ENCODE measurements around the gene NSD2.

The NSD2 gene

GRCh38 chr4:1964971-1965370 is 93.8 kb downstream of the NSD2 start:
- Histone ChIP-seq H3K4me1 (ENCODE audit: insufficient read depth, low read length) (no peaks in the 10 kb centered on the region), H3K27ac (ENCODE audit: low read length) (no peak overlapping the region), H4K20me1 (ENCODE audit: insufficient read depth, low read length) (peaks cover 39% of the 10 kb centered on the region), H3K27me3 (ENCODE audit: insufficient read depth, low read length, poor library complexity) (no peaks in the 10 kb centered on the region), H3K9me3 (ENCODE audit: insufficient read depth, low read length, severe bottlenecking) (no peaks in the 10 kb centered on the region), H3K4me2 (ENCODE audit: insufficient read depth, low read length) (no peak overlapping the region), H3K36me3 (ENCODE audit: insufficient read depth, low read length) (peaks cover 90% of the 10 kb centered on the region), H3K79me2 (ENCODE audit: insufficient read depth, low read length) (peaks cover 58% of the 10 kb centered on the region), H2AFZ (ENCODE audit: low read depth, low read length) (no peak overlapping the region), H3K4me3 (ENCODE audit: low read depth in 1 of 2, low read length in 2 of 2) (no peak overlapping the region), H3K9ac (ENCODE audit: low read depth, low read length) (no peak overlapping the region)
- DNase-seq (no peak), ATAC-seq (ENCODE audit: insufficient read depth, low read depth) (no peak)
- TF ChIP-seq EZH2 (IDR thresholded peaks at IDR 0.05; ENCODE audit: borderline replicate concordance, low read depth, low read length, severe bottlenecking) = no peak
- TF ChIP-seq CTCF (IDR thresholded peaks at IDR 0.05; ENCODE audit: borderline replicate concordance, extremely low read depth, low read length, poor library complexity, severe bottlenecking) = no peak

GRCh38 chr4:1967512-1968149 is 96.4 kb downstream of the NSD2 start:
- TF ChIP-seq CTCF (IDR thresholded peaks at IDR 0.05; ENCODE audit: borderline replicate concordance, extremely low read depth, low read length, poor library complexity, severe bottlenecking) (no peak), EZH2 (IDR thresholded peaks at IDR 0.05; ENCODE audit: borderline replicate concordance, low read depth, low read length, severe bottlenecking) (no peak)
- no peaks in the 10 kb centered on the region for H3K9me3 ChIP-seq (ENCODE audit: insufficient read depth, low read length, severe bottlenecking)
- H3K4me3 ChIP-seq (ENCODE audit: low read depth in 1 of 2, low read length in 2 of 2) = no peak overlapping the region
- no peak overlapping the region for H3K4me2 ChIP-seq (ENCODE audit: insufficient read depth, low read length)
- H3K9ac ChIP-seq (ENCODE audit: low read depth, low read length) = no peak overlapping the region
- H3K4me1 ChIP-seq (ENCODE audit: insufficient read depth, low read length) = no peaks in the 10 kb centered on the region
- no peak overlapping the region for H3K27ac ChIP-seq (ENCODE audit: low read length)
- DNase-seq (no peak), ATAC-seq (ENCODE audit: insufficient read depth, low read depth) (peak; percentile 56)
- peaks cover 53% of the 10 kb centered on the region for H3K79me2 ChIP-seq (ENCODE audit: insufficient read depth, low read length)
- no peak overlapping the region for H2AFZ ChIP-seq (ENCODE audit: low read depth, low read length)
- peaks cover 41% of the 10 kb centered on the region for H4K20me1 ChIP-seq (ENCODE audit: insufficient read depth, low read length)
- peaks cover 90% of the 10 kb centered on the region for H3K36me3 ChIP-seq (ENCODE audit: insufficient read depth, low read length)
- no peaks in the 10 kb centered on the region for H3K27me3 ChIP-seq (ENCODE audit: insufficient read depth, low read length, poor library complexity)

- ATAC-seq (ENCODE audit: insufficient read depth, low read depth) = no peak
- Histone ChIP-seq H3K27me3 (ENCODE audit: insufficient read depth, low read length, poor library complexity) (no peaks in the 10 kb centered on the region), H3K79me2 (ENCODE audit: insufficient read depth, low read length) (peaks cover 41% of the 10 kb centered on the region), H3K4me1 (ENCODE audit: insufficient read depth, low read length) (no peaks in the 10 kb centered on the region), H3K4me2 (ENCODE audit: insufficient read depth, low read length) (no peak overlapping the region), H3K9ac (ENCODE audit: low read depth, low read length) (no peak overlapping the region), H4K20me1 (ENCODE audit: insufficient read depth, low read length) (peaks cover 48% of the 10 kb centered on the region), H2AFZ (ENCODE audit: low read depth, low read length) (no peak overlapping the region), H3K9me3 (ENCODE audit: insufficient read depth, low read length, severe bottlenecking) (no peaks in the 10 kb centered on the region), H3K27ac (ENCODE audit: low read length) (no peak overlapping the region), H3K36me3 (ENCODE audit: insufficient read depth, low read length) (peaks cover 90% of the 10 kb centered on the region), H3K4me3 (ENCODE audit: low read depth in 1 of 2, low read length in 2 of 2) (no peak overlapping the region)
- DNase-seq = no peak
- TF ChIP-seq CTCF (IDR thresholded peaks at IDR 0.05; ENCODE audit: borderline replicate concordance, extremely low read depth, low read length, poor library complexity, severe bottlenecking) (no peak), EZH2 (IDR thresholded peaks at IDR 0.05; ENCODE audit: borderline replicate concordance, low read depth, low read length, severe bottlenecking) (no peak)
Measured at GRCh38 chr4:1968686-1969295, 97.6 kb downstream of the NSD2 start.

All from DND-41 (cell line).